ENCODE results near the gene ZNF746. TPM values are rescaled to one million over a fixed set of nuclear protein-coding genes. Genes with fewer than 3 reads are reported as not detected.

The ZNF746 gene
- polyA plus RNA-seq, 3 donors, result 7.5 to 25.6 (median 8.1) TPM

DNA sequence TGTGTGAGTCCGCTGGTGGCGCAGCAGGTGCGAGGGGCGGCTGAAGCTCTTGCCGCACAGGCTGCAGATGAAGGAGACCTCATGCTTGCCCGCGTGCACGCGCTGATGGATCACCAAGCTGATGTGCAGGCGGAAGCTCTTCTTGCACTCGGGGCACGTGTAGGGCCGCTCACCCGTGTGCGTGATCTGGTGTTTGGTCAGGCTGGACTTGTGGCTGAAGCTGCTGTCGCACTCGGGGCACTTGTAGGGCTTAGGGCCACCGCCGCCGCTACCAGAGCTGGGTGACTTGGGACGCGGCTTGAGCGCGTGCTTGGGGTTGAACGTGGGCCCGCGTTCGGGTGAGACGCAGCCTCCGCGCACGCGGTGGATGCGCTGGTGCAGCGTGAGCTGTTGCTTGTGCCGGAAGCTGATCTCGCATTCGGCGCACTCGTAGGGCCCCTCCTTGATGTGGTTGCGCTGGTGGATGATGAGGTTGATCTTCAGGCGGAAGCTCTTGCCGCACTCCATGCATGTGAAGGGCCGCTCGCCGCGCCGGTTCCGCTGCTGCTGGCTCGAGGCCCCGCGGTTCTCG lies 65.4 kb downstream of the ZNF746 start:
- Mint-ChIP-seq H3K4me1 (no peaks in the 10 kb centered on the region), H3K4me3 (no peak overlapping the region), H3K27me3 (ENCODE audit: low read depth in 3 of 3) (no peaks in the 10 kb centered on the region), H3K27ac (no peak overlapping the region), H3K9me3 (peaks cover 4 to 14% (median 12%) of the 10 kb centered on the region in 7 donors), H3K36me3 (peaks cover 48 to 57% of the 10 kb centered on the region in 2 donors)
- TF ChIP-seq CTCF (IDR thresholded peaks at IDR 0.05), result no peak
- intact Hi-C loops (cut with micrococcal nuclease), result no loop called here
- no peak overlapping the region for H3K4me2 ChIP-seq (replicated peaks; ENCODE audit: extremely low read depth, low read length, poor library complexity, severe bottlenecking)
- no peak overlapping the region for H3K27ac ChIP-seq (ENCODE audit: low read depth in 1 of 2, low read length in 2 of 2)
- no peak overlapping the region for H3K4me3 ChIP-seq (replicated peaks in 1 of 3; ENCODE audit: low read depth in 2 of 3, low read length in 3 of 3)
- WGBS (ENCODE audit: insufficient coverage), result over 99% methylated on average over 52 of the region's 53 CpGs
- no peak overlapping the region for H2AFZ ChIP-seq (ENCODE audit: insufficient read depth, low read depth, low read length, poor library complexity, severe bottlenecking)
- H3K79me2 ChIP-seq (ENCODE audit: insufficient read depth, low read length), result no peaks in the 10 kb centered on the region
- no peaks in the 10 kb centered on the region for H3K27me3 ChIP-seq (ENCODE audit: control insufficient read depth in 2 of 2, insufficient read depth in 2 of 2, low read length in 2 of 2)
- no peak overlapping the region for H3K9ac ChIP-seq (ENCODE audit: insufficient read depth, low read length, poor library complexity, severe bottlenecking)
- H3K9me3 ChIP-seq (replicated peaks in 1 of 2; ENCODE audit: control insufficient read depth in 1 of 2, insufficient read depth in 1 of 2, low read length in 2 of 2), result peaks cover 14% of the 10 kb centered on the region in 2 donors
- H3K36me3 ChIP-seq (replicated peaks in 1 of 2; ENCODE audit: control insufficient read depth in 1 of 2, insufficient read depth in 2 of 2, low read length in 2 of 2), result peaks cover 27 to 60% of the 10 kb centered on the region in 2 donors
- H3K4me1 ChIP-seq (ENCODE audit: control insufficient read depth in 1 of 2, insufficient read depth in 2 of 2, low read length in 2 of 2), result no peaks in the 10 kb centered on the region
- no peaks in the 10 kb centered on the region for H4K20me1 ChIP-seq (ENCODE audit: insufficient read depth, low read length)
- no peak for DNase-seq

DNA sequence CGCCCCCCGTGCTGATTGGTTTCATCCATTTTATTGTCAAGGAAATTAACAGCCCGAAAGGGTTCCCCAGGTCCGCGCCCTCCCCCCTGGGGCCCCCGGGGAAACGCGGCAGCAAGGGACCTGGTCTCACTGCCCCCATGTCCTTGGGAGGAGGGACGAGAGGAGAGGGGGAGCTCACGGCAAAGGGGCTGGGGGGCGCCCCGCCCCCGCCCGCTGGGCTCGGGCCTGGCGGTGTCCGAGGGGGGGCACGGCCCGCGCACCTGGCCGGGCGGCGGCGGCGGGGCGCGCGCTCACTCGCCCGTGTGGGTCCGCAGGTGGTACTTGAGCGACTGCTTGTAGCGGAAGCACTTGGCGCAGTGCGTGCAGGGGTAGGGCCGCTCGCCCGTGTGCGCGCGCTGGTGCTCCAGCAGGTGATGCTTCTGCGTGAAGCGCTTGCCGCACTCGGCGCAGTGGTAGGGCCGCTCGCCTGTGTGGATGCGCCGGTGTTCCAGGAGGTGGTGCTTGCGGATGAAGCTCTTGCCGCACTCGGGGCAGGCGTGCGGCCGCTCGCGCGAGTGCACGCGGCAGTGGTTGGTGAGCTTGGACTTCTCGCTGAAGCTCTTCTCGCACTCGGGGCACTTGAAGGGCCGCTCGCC lies 66.0 kb downstream of the ZNF746 start:
- H3K4me1 Mint-ChIP-seq, result no peaks in the 10 kb centered on the region
- intact Hi-C loops (cut with micrococcal nuclease), result no loop called here
- peaks cover 45 to 56% of the 10 kb centered on the region in 2 donors for H3K36me3 Mint-ChIP-seq
- no peaks in the 10 kb centered on the region for H4K20me1 ChIP-seq (ENCODE audit: insufficient read depth, low read length)
- peaks cover 25 to 54% of the 10 kb centered on the region in 2 donors for H3K36me3 ChIP-seq (replicated peaks in 1 of 2; ENCODE audit: control insufficient read depth in 1 of 2, insufficient read depth in 2 of 2, low read length in 2 of 2)
- H3K9me3 ChIP-seq (replicated peaks in 1 of 2; ENCODE audit: control insufficient read depth in 1 of 2, insufficient read depth in 1 of 2, low read length in 2 of 2), result peaks cover 14% of the 10 kb centered on the region in 2 donors
- no peak overlapping the region for H3K4me3 ChIP-seq (replicated peaks in 1 of 3; ENCODE audit: low read depth in 2 of 3, low read length in 3 of 3)
- H3K4me3 Mint-ChIP-seq, result no peak overlapping the region
- no peak overlapping the region for H3K4me2 ChIP-seq (replicated peaks; ENCODE audit: extremely low read depth, low read length, poor library complexity, severe bottlenecking)
- TF ChIP-seq CTCF (IDR thresholded peaks at IDR 0.05), result no peak
- H3K27ac Mint-ChIP-seq, result no peak overlapping the region
- H3K27me3 Mint-ChIP-seq (ENCODE audit: low read depth in 3 of 3), result no peaks in the 10 kb centered on the region
- no peaks in the 10 kb centered on the region for H3K79me2 ChIP-seq (ENCODE audit: insufficient read depth, low read length)
- no peak for DNase-seq
- WGBS (ENCODE audit: insufficient coverage), result 98% methylated on average over 63 of the region's 66 CpGs
- H3K9ac ChIP-seq (ENCODE audit: insufficient read depth, low read length, poor library complexity, severe bottlenecking), result no peak overlapping the region
- H3K4me1 ChIP-seq (ENCODE audit: control insufficient read depth in 1 of 2, insufficient read depth in 2 of 2, low read length in 2 of 2), result no peaks in the 10 kb centered on the region
- H3K27ac ChIP-seq (ENCODE audit: low read depth in 1 of 2, low read length in 2 of 2), result no peak overlapping the region
- H2AFZ ChIP-seq (ENCODE audit: insufficient read depth, low read depth, low read length, poor library complexity, severe bottlenecking), result no peak overlapping the region
- no peaks in the 10 kb centered on the region for H3K27me3 ChIP-seq (ENCODE audit: control insufficient read depth in 2 of 2, insufficient read depth in 2 of 2, low read length in 2 of 2)
- H3K9me3 Mint-ChIP-seq, result peaks cover 4 to 14% (median 12%) of the 10 kb centered on the region in 7 donors

Data from CD14-positive monocyte (primary cell).